ENCODE results near the gene GIMAP8. TPM values are rescaled to one million over a fixed set of nuclear protein-coding genes. Genes with fewer than 3 reads are reported as not detected.

Gene GIMAP8
- total RNA-seq, 1 donor from 2014 or later = not detected

GRCh38 chr7:150417239-150417638 is 33.2 kb upstream of the GIMAP8 start:
- no peaks in the 10 kb centered on the region for H3K9me3 Mint-ChIP-seq
- H3K36me3 ChIP-seq = no peaks in the 10 kb centered on the region
- H3K9me3 ChIP-seq (ENCODE audit: low read depth) = no peaks in the 10 kb centered on the region
- H2AFZ ChIP-seq (replicated peaks) = no peak overlapping the region
- H3K27ac Mint-ChIP-seq = no peak overlapping the region
- H3K27me3 ChIP-seq = peaks cover 16% of the 10 kb centered on the region
- no peaks in the 10 kb centered on the region for H3K4me1 ChIP-seq
- no peak overlapping the region for H3K4me3 Mint-ChIP-seq
- H3K27me3 Mint-ChIP-seq (ENCODE audit: insufficient read depth, low read depth) = peaks cover 13% of the 10 kb centered on the region
- no peaks in the 10 kb centered on the region for H3F3A ChIP-seq (ENCODE audit: low read depth)
- DNase-seq (ENCODE audit: low spot score) = no peak
- peaks cover 29% of the 10 kb centered on the region for H3K4me1 Mint-ChIP-seq
- TF ChIP-seq CTCF (IDR thresholded peaks at IDR 0.05) (no peak), EZH2 (IDR thresholded peaks at IDR 0.05) (no peak)
- no peaks in the 10 kb centered on the region for H4K20me1 ChIP-seq (ENCODE audit: low read depth)
- no peaks in the 10 kb centered on the region for H3K79me2 ChIP-seq (ENCODE audit: low read depth)
- H3K27ac ChIP-seq = no peak overlapping the region
- H3K4me2 ChIP-seq = no peak overlapping the region
- H3K4me3 ChIP-seq = no peak overlapping the region
- H3K36me3 Mint-ChIP-seq = no peaks in the 10 kb centered on the region
- no peak overlapping the region for H3K9ac ChIP-seq

- Histone ChIP-seq H4K20me1 (ENCODE audit: low read depth) (no peaks in the 10 kb centered on the region), H3K27ac (no peak overlapping the region), H3K36me3 (no peaks in the 10 kb centered on the region), H3K79me2 (ENCODE audit: low read depth) (no peaks in the 10 kb centered on the region), H3K27me3 (peaks cover 16% of the 10 kb centered on the region), H3K9ac (no peak overlapping the region), H3K4me2 (no peak overlapping the region), H3K4me3 (no peak overlapping the region), H3K9me3 (ENCODE audit: low read depth) (no peaks in the 10 kb centered on the region), H3F3A (ENCODE audit: low read depth) (no peaks in the 10 kb centered on the region), H3K4me1 (no peaks in the 10 kb centered on the region), H2AFZ (replicated peaks) (no peak overlapping the region)
- Mint-ChIP-seq H3K27me3 (ENCODE audit: insufficient read depth, low read depth) (peaks cover 12% of the 10 kb centered on the region), H3K4me3 (no peak overlapping the region), H3K36me3 (no peaks in the 10 kb centered on the region), H3K27ac (no peak overlapping the region), H3K9me3 (no peaks in the 10 kb centered on the region), H3K4me1 (peaks cover 29% of the 10 kb centered on the region)
- TF ChIP-seq EZH2 (IDR thresholded peaks at IDR 0.05) (no peak), EZH2phosphoT487 (IDR thresholded peaks at IDR 0.05) (no peak), CTCF (IDR thresholded peaks at IDR 0.05) (no peak)
- no peak for DNase-seq (ENCODE audit: low spot score)
Observed at GRCh38 chr7:150417863-150418262, 32.6 kb upstream of the GIMAP8 start.

GRCh38 chr7:150420242-150420641 is 30.2 kb upstream of the GIMAP8 start:
- no peaks in the 10 kb centered on the region for H3K36me3 Mint-ChIP-seq
- Histone ChIP-seq H3K9ac (no peak overlapping the region), H3K9me3 (ENCODE audit: low read depth) (no peaks in the 10 kb centered on the region), H3K4me1 (no peaks in the 10 kb centered on the region), H3K27ac (no peak overlapping the region), H4K20me1 (ENCODE audit: low read depth) (no peaks in the 10 kb centered on the region), H3K4me2 (no peak overlapping the region), H3K27me3 (peaks cover 16% of the 10 kb centered on the region), H3F3A (ENCODE audit: low read depth) (no peaks in the 10 kb centered on the region), H2AFZ (replicated peaks) (peak overlapping the region; percentile 78), H3K79me2 (ENCODE audit: low read depth) (no peaks in the 10 kb centered on the region), H3K4me3 (no peak overlapping the region), H3K36me3 (no peaks in the 10 kb centered on the region)
- no peak overlapping the region for H3K27ac Mint-ChIP-seq
- peaks cover 9% of the 10 kb centered on the region for H3K27me3 Mint-ChIP-seq (ENCODE audit: insufficient read depth, low read depth)
- peaks cover 3% of the 10 kb centered on the region for H3K9me3 Mint-ChIP-seq
- no peak for TF ChIP-seq EZH2 (IDR thresholded peaks at IDR 0.05)
- TF ChIP-seq CTCF (IDR thresholded peaks at IDR 0.05) = no peak
- TF ChIP-seq EZH2phosphoT487 (IDR thresholded peaks at IDR 0.05) = no peak
- H3K4me1 Mint-ChIP-seq = peaks cover 22% of the 10 kb centered on the region
- no peak for DNase-seq (ENCODE audit: low spot score)
- H3K4me3 Mint-ChIP-seq = no peak overlapping the region
